Activated naive CD4-positive, alpha-beta T cell treated with anti-CD3 and anti-CD28 coated beads for 36 hours (primary cell): ENCODE results near the gene CHDH. TPM values are rescaled to one million over a fixed set of nuclear protein-coding genes. Genes with fewer than 3 reads are reported as not detected.

Experiments used
- CTCF ChIA-PET: fragments of 350-600 bp; sonication (Branson Sonifier 250); formaldehyde crosslinking; loops from one replicate; lab custom pipeline; 2021; ENCODE audit warnings: antibody characterized with exemption; lab: Charles Lee
- DNase-seq: peaks from one replicate; pipeline ENCODE4 v3.0.0-alpha.2; 2020
- H3K27ac Mint-ChIP-seq: one replicate; pipeline ENCODE4 v1.8.0; 2021; ENCODE audit warnings: mild to moderate bottlenecking, mixed read lengths
- H3K27me3 Mint-ChIP-seq: one replicate; pipeline ENCODE4 v1.8.0; 2021; ENCODE audit warnings: low read depth, mixed read lengths
- H3K36me3 Mint-ChIP-seq: one replicate; pipeline ENCODE4 v1.8.0; 2021; ENCODE audit warnings: low read depth, mixed read lengths
- H3K4me1 Mint-ChIP-seq: one replicate; pipeline ENCODE4 v1.8.0; 2021; ENCODE audit warnings: low read depth, mixed read lengths
- H3K4me3 Mint-ChIP-seq: one replicate; pipeline ENCODE4 v1.8.0; 2021; ENCODE audit warnings: mild to moderate bottlenecking, moderate library complexity, mixed read lengths
- H3K9me3 Mint-ChIP-seq: one replicate; pipeline ENCODE4 v1.8.0; 2021; ENCODE audit warnings: mixed read lengths
- intact Hi-C: fragments of 100-400 bp; cut with micrococcal nuclease; formaldehyde crosslinking; loops from one replicate; pipeline ENCODE4 v1.15.1; 2023
- total RNA-seq, 2 experiments: library from RNA; stranded (reverse); gene quantifications; one replicate each; pipeline ENCODE4 v1.2.3, GENCODE V29; 2021

CHDH gene
- total RNA-seq, 2 experiments from 2014 or later: 0.12 to 0.35 TPM

DNA sequence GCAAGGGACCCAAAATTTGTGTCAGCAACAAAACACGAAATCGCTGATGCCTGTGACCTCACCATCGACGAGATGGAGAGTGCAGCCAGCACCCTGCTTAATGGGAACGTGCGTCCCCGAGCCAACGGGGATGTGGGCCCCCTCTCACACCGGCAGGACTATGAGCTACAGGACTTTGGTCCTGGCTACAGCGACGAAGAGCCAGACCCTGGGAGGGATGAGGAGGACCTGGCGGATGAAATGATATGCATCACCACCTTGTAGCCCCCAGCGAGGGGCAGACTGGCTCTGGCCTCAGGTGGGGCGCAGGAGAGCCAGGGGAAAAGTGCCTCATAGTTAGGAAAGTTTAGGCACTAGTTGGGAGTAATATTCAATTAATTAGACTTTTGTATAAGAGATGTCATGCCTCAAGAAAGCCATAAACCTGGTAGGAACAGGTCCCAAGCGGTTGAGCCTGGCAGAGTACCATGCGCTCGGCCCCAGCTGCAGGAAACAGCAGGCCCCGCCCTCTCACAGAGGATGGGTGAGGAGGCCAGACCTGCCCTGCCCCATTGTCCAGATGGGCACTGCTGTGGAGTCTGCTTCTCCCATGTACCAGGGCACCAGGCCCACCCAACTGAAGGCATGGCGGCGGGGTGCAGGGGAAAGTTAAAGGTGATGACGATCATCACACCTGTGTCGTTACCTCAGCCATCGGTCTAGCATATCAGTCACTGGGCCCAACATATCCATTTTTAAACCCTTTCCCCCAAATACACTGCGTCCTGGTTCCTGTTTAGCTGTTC lies 34.9 kb downstream of the CHDH start:
- Mint-ChIP-seq H3K9me3 (no peaks in the 10 kb centered on the region), H3K4me3 (no peak overlapping the region), H3K27me3 (no peaks in the 10 kb centered on the region), H3K36me3 (no peaks in the 10 kb centered on the region), H3K4me1 (no peaks in the 10 kb centered on the region), H3K27ac (no peak overlapping the region)
- no peak for DNase-seq
- intact Hi-C loops: loop anchor here (10.0 kb wide), 1 partner anchor 437 kb away; no protein-coding TSS in a partner anchor
- CTCF ChIA-PET: interaction anchor here (0.6 kb wide), 1 partner anchor 79 kb away, joined by 3 read pairs; no protein-coding TSS in a partner anchor

DNA sequence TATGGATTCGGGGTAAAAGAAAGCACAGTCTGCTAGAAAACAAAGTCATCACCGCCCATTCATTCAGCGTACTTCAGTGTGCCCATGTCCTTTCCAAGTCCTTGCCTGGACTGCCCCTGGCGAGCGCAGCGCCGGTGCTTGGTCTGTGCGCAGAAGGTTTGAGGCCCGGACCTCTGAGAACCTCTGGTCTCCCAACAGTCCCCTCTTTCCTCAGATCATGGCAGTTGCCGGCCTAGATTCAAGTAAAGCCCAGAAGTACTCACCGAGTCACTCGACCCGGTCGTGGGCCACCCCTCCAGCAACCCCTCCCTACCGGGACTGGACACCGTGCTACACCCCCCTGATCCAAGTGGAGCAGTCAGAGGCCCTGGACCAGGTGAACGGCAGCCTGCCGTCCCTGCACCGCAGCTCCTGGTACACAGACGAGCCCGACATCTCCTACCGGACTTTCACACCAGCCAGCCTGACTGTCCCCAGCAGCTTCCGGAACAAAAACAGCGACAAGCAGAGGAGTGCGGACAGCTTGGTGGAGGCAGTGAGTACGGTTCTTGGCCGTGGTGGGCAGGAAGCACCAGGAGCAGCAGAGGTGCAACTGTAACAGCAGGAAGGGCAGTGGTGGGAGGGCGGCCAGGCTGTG lies 36.3 kb downstream of the CHDH start:
- CTCF ChIA-PET: no interaction called here
- H3K27ac Mint-ChIP-seq: no peak overlapping the region
- no peaks in the 10 kb centered on the region for H3K27me3 Mint-ChIP-seq
- H3K4me1 Mint-ChIP-seq: no peaks in the 10 kb centered on the region
- H3K9me3 Mint-ChIP-seq: no peaks in the 10 kb centered on the region
- no peaks in the 10 kb centered on the region for H3K36me3 Mint-ChIP-seq
- no peak for DNase-seq
- no peak overlapping the region for H3K4me3 Mint-ChIP-seq
- intact Hi-C loops: loop anchor here (10.0 kb wide), 1 partner anchor 435 kb away; no protein-coding TSS in a partner anchor

DNA sequence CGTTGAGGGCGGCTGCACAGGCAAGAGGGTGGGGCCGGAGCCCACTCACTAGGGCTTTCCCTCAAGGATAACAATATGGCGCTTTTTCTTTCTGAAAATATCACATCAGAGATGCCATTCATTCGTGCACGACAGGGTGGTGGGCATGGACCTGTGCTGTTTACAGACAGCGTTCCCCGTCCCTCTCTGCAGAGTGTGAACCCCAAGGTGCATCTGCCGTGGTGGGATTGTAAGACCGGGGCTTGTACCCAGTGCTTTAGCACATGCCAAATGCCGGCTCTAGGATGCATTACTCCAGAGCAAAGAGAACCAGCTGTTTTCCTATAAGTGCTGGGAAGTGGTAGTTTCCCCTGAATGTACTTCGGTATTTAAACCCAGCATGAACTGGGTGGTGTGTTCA lies 37.0 kb downstream of the CHDH start:
- CTCF ChIA-PET: no interaction called here
- Mint-ChIP-seq H3K4me3 (no peak overlapping the region), H3K9me3 (no peaks in the 10 kb centered on the region), H3K4me1 (no peaks in the 10 kb centered on the region), H3K36me3 (no peaks in the 10 kb centered on the region), H3K27ac (no peak overlapping the region), H3K27me3 (no peaks in the 10 kb centered on the region)
- intact Hi-C loops: no loop called here
- DNase-seq: no peak

DNA sequence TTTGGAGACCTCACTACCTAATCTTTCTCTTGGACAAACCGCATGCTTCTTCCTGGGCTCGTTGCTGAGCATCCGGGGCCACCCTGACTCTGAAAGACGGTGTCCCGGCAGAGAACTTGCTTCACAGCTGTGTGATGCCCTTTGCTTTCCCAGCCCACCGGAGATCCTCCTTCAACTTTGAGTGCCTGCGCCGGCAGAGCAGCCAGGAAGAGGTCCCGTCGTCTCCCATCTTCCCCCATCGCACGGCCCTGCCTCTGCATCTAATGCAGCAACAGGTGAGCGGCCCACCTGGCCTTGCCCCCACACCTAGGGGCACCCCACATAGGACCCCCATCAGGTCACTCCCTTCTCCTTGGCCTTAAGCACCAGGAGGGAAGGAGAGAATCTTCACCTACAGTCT lies 37.7 kb downstream of the CHDH start:
- Mint-ChIP-seq H3K27ac (no peak overlapping the region), H3K36me3 (no peaks in the 10 kb centered on the region), H3K4me3 (no peak overlapping the region), H3K9me3 (no peaks in the 10 kb centered on the region), H3K4me1 (no peaks in the 10 kb centered on the region), H3K27me3 (no peaks in the 10 kb centered on the region)
- no peak for DNase-seq
- intact Hi-C loops: no loop called here
- CTCF ChIA-PET: no interaction called here

DNA sequence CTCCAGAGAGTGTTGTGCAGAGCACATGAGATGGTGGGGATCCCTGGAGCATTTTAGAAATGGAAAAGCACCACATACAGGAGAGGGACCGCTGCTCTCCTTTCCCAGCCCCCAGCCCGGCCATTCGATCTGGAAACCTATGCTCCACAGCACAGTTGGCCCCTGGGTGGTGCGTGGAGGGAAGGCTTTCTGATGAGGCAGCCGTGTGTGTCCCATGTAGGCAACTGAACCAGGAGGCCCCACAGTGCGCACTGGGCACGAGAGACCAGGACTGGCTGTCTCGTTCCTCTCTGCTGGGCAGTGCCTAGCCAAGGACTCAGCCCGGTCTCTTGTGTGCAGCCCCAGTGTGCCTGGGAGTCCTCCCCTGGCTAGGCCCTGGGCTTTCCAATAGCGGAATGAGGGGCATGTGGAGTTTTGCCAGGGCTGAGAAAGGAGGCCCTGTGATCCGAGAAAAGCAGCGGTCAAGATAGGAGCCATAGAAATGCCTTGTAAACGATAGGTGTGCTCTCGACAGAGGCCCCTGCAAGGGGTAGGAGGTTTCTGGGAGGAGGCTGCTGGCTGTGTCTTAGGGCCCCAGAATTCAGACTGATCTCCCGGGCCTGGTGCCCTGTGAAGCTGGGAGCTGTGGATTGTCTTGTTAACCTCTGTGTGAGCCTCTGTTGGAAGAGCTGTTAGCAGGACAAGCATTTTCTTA lies 39.0 kb downstream of the CHDH start:
- no peaks in the 10 kb centered on the region for H3K36me3 Mint-ChIP-seq

DNA sequence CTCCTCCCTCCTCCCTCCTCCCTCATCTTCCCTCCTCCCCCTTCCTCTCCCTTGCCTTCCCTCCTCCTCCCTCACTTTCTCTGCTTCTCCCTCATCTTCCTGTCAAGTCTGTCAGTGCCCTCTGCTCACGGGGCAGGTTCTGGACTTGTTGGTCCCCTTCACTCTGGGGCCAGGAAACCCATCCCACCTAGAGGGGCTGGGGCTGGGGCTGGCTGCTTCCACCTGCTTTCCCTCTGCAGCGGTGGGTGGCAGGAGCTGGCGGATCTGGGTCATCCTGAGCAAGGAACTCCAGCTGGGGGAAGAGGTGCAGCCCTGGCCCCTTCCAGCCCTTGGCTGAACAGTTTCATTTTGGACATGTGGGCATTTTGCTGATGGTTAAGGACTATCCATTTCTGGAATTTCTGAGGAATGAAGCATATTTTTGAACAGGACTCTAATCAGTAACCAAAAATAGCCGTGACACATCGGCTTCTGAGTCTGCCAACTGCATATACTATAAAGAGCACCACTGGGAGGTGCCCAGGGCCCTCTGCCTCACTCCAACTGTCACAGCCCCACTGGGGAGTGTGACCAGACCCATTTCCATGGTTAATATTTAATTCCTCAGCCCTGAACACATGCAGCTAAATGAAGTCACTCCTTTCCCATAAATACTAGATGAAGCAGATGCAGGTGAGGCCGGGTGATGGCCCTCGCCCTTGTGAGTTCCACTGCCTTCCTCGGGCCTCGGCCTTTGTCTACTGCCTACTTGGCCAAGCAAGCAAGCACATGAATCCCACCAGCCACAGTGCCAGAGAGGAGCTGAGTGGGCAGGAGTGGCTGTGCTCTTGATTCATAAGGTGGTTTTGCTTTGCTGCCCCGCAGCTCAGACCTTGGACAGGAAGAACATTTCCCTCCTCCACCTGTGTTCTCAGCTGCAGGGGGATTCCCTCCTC lies 39.8 kb downstream of the CHDH start:
- Mint-ChIP-seq H3K27me3 (no peaks in the 10 kb centered on the region), H3K4me3 (no peak overlapping the region), H3K36me3 (no peaks in the 10 kb centered on the region), H3K4me1 (no peaks in the 10 kb centered on the region), H3K27ac (no peak overlapping the region), H3K9me3 (no peaks in the 10 kb centered on the region)
- CTCF ChIA-PET: no interaction called here
- intact Hi-C loops: no loop called here
- no peak for DNase-seq

More for the DNA sequence above, 39.0 kb downstream of the CHDH start:
- Mint-ChIP-seq H3K9me3 (no peaks in the 10 kb centered on the region), H3K4me3 (no peak overlapping the region), H3K4me1 (no peaks in the 10 kb centered on the region), H3K27me3 (no peaks in the 10 kb centered on the region), H3K27ac (no peak overlapping the region)
- no peak for DNase-seq
- CTCF ChIA-PET: no interaction called here
- intact Hi-C loops: no loop called here

DNA sequence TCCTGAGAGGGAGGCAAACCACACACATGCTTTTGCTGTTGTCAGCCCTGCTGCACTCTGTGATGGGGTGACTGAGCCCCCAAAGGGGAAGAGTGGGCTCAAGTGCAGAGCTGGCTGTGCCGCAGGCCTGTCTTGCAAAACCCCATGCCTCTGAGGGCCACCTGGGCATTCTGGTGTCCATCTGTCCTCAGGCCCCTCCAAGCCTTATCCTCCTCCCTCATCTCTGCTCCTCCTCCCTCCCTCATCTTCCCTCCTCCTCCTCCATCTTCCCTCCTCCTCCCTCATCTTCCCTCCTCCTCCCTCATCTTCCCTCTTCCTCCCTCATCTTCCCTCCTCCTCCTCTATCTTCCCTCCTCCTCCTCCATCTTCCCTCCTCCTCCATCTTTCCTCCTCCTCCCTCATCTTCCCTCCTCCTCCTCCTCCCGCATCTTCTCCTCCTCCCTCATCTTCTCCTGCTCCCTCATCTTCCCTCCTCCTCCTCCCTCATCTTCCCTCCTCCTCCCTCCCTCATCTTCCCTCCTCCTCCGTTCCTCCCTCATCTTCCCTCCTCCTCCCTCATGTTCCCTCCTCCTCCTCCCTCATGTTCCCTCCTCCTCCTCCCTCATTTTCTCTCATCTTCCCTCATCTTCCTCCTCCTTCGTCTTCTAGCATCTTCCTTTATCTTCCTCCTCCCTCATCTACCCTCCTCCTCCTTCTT lies 40.6 kb downstream of the CHDH start:
- intact Hi-C loops: no loop called here
- no peaks in the 10 kb centered on the region for H3K4me1 Mint-ChIP-seq
- H3K4me3 Mint-ChIP-seq: no peak overlapping the region
- CTCF ChIA-PET: no interaction called here
- no peaks in the 10 kb centered on the region for H3K27me3 Mint-ChIP-seq
- H3K27ac Mint-ChIP-seq: no peak overlapping the region
- H3K9me3 Mint-ChIP-seq: no peaks in the 10 kb centered on the region
- no peaks in the 10 kb centered on the region for H3K36me3 Mint-ChIP-seq
- DNase-seq: no peak

DNA sequence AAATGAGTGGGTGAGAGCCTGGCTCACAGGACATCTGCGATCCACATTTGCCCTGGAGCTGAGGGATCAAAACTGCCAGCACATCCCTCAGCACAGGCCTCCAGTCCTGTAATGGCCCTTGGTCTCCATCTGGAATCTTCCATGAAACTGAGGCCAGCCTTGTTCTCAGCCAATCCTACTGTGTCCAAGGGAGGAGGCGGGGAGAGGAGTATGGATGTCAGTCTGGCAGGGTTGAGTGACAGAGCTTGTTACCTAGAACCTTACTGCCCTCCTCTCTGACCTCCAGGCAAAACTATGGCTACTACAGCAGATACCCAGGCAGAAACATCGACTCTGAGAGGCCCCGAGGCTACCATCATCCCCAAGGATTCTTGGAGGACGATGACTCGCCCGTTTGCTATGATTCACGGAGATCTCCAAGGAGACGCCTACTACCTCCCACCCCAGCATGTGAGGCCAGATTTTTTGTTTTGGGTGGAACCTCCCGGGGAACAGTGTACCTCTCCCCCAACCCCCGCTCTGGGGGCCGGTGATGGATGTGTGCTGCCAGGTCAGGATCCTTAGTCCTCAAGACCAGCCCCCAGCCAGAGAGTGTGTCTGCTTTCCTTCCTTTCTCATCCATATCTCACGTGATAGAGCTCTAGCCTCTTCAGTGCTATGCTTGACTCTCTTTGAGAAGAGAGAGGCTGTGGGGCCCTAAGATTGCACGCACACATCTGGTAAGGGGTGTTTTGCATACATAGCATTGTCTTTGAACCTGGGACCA lies 41.3 kb downstream of the CHDH start:
- H3K27ac Mint-ChIP-seq: no peak overlapping the region
- no peaks in the 10 kb centered on the region for H3K27me3 Mint-ChIP-seq
- H3K4me1 Mint-ChIP-seq: no peaks in the 10 kb centered on the region
- no peak overlapping the region for H3K4me3 Mint-ChIP-seq
- DNase-seq: no peak
- H3K9me3 Mint-ChIP-seq: no peaks in the 10 kb centered on the region
- intact Hi-C loops: no loop called here
- H3K36me3 Mint-ChIP-seq: no peaks in the 10 kb centered on the region
- CTCF ChIA-PET: no interaction called here

DNA sequence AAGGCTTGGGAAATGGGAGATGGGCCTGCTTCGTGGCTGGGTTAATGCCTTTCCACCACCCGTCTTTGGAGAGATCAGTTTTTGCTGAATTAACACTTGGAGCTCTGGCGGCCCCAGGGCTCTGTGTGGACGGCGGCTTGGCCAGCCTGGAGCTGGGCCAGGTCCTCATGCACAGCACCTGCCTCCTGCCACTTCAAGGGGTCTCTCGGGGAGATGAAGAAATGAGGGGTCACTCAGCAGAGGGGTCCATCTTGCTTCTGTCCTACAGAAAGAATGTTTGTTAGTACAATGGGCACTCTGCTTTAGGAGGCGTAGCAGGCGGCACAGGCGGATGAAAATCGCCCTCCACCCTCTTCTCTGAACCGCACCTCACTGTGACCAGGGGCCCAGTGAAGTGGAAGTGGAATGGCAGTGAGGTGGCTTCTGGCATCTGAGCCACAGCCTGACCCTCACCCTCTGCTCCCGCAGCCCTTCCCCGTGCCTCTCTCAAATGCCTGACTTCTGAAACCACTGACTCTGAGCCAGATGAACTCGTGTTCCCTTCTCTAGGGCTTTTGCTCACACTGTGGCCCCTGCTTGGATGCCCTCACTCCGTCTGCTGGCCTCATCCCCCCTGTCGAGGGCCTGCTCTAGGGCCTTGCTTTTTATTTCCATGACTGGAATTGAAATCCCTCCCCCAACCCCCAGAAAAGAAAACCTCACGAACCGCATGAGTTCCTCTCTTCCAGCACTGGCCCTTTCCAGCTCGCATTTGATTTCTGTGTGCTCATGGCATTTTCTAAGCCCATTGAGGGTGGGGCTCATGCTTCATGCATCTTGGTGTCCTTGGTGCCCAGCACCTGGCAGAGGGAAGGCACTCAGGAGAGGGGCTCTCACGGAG lies 42.2 kb downstream of the CHDH start:
- Mint-ChIP-seq H3K36me3 (no peaks in the 10 kb centered on the region), H3K4me3 (no peak overlapping the region), H3K9me3 (no peaks in the 10 kb centered on the region), H3K27me3 (no peaks in the 10 kb centered on the region), H3K27ac (no peak overlapping the region), H3K4me1 (no peaks in the 10 kb centered on the region)
- CTCF ChIA-PET: no interaction called here
- no peak for DNase-seq
- intact Hi-C loops: no loop called here

DNA sequence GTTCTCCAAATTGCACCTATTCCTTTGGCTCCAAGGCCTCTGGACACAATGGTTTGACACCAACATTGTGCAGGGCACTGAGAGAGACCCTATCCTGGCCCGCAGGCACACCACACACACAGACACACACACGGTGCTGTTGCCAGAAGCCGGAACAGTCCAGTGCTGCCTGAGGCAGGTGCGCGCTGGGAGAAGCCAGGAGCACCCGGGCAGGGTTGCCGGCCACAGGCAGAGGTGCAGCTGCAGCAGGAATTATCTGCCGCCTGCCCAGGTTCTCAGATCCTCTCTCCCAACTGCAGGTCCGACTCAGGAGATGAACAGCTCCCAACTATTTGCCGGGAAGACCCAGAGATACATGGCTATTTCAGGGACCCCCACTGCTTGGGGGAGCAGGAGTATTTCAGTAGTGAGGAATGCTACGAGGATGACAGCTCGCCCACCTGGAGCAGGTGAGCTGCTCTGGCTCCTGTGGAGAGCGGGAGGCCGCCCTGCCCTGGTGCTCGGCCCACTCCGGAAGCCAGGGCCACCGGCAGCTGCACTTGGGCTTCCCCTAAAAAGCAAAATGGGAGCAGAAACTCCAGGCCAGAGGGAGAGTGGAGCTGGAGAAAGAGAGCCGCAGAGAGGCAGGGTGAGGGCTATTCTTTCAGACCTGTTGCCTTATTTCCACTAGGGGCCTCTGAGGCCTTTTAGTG lies 42.9 kb downstream of the CHDH start:
- Mint-ChIP-seq H3K4me1 (no peaks in the 10 kb centered on the region), H3K36me3 (no peaks in the 10 kb centered on the region), H3K4me3 (no peak overlapping the region), H3K27me3 (no peaks in the 10 kb centered on the region), H3K9me3 (no peaks in the 10 kb centered on the region), H3K27ac (no peak overlapping the region)
- no peak for DNase-seq
- intact Hi-C loops: no loop called here
- CTCF ChIA-PET: interaction anchor here (0.7 kb wide), 1 partner anchor 301 kb away, joined by 3 read pairs; no protein-coding TSS in a partner anchor
